Right lobe of liver (tissue), 4 donors: ENCODE measurements around the gene AOC2.

Experiments
- CTCF ChIP-seq, 4 donors: fragments of 200-600 bp in 3 of 4; fragments of 450-650 bp in 1 of 4; IDR thresholded peaks; one replicate each; pipeline versions ENCODE4 v1.5.1 to v1.8.0; 2016 to 2022; ENCODE audit warnings: antibody characterized with exemption in 4 of 4, mild to moderate bottlenecking in 2 of 4
- POLR2A ChIP-seq: fragments of 450-650 bp; IDR thresholded peaks from one replicate; pipeline ENCODE4 v1.6.1; 2017; ENCODE audit warnings: antibody characterized with exemption, mild to moderate bottlenecking
- donor health status: DM: no; HTN: no; CAD: no.
- donor health status: DM: no; HTN: no; CAD: no.
- donor health status: DM: no; HTN: yes; CAD: no.

GRCh38 chr17:42848093-42848492 lies 3.7 kb downstream of the AOC2 start:
- TF ChIP-seq CTCF (IDR thresholded peaks at IDR 0.05) (no peak), POLR2A (no peak)
